MCF 10A (cell line): ENCODE measurements around the gene USP40. TPM values are rescaled to one million over a fixed set of nuclear protein-coding genes. Genes with fewer than 3 reads are reported as not detected.

Source experiments
- BruUV-seq: library from RNA; stranded (reverse); fragments of 400-500 nt; replicated peaks from 2 replicates; lab custom pipeline; 2021; lab: Mats Ljungman, UMichigan
- CTCF ChIA-PET: fragments of 300-600 bp; sonication (Branson Sonifier 250); formaldehyde crosslinking; extraction: SDS; loops from one replicate; lab custom pipeline; 2021; ENCODE audit warnings: antibody characterized with exemption, inconsistent platforms; lab: Yijun Ruan, JAX
- POLR2A ChIA-PET: fragments of 300-600, 350-650 bp; sonication (Branson Sonifier 250); formaldehyde crosslinking; extraction: SDS; loops from one replicate; lab custom pipeline; 2020; ENCODE audit warnings: antibody characterized with exemption, inconsistent platforms; lab: Yijun Ruan, JAX
- DNase-seq: peaks from one replicate; pipeline ENCODE4 v3.0.0-alpha.2; 2018; ENCODE audit not compliant: unreplicated experiment
- H3K27ac Mint-ChIP-seq: one replicate; pipeline ENCODE4 v1.8.0; 2022; ENCODE audit warnings: mild to moderate bottlenecking, low read depth, mixed read lengths; ENCODE audit not compliant: unreplicated experiment
- H3K27me3 Mint-ChIP-seq: one replicate; pipeline ENCODE4 v1.8.0; 2022; ENCODE audit warnings: mixed read lengths; ENCODE audit not compliant: insufficient read depth, unreplicated experiment
- H3K36me3 Mint-ChIP-seq: one replicate; pipeline ENCODE4 v1.8.0; 2022; ENCODE audit warnings: mild to moderate bottlenecking, moderate library complexity, mixed read lengths; ENCODE audit not compliant: insufficient read depth, unreplicated experiment
- H3K4me1 Mint-ChIP-seq: one replicate; pipeline ENCODE4 v1.8.0; 2022; ENCODE audit warnings: mixed read lengths; ENCODE audit not compliant: insufficient read depth, unreplicated experiment
- H3K4me3 Mint-ChIP-seq: one replicate; pipeline ENCODE4 v1.8.0; 2022; ENCODE audit warnings: mild to moderate bottlenecking, moderate library complexity, mixed read lengths; ENCODE audit not compliant: unreplicated experiment
- H3K9me3 Mint-ChIP-seq: one replicate; pipeline ENCODE4 v1.8.0; 2022; ENCODE audit warnings: mixed read lengths; ENCODE audit not compliant: unreplicated experiment
- CTCF ChIP-seq: fragments of 200-600 bp; IDR thresholded peaks from one replicate; pipeline ENCODE4 v1.8.0; 2022; ENCODE audit warnings: antibody characterized with exemption, mild to moderate bottlenecking; ENCODE audit not compliant: unreplicated experiment
- intact Hi-C: fragments of 100-400 bp; cut with micrococcal nuclease; formaldehyde crosslinking; loops from 2 replicates; pipeline ENCODE4 v1.14.1; 2022
- total RNA-seq: library from RNA; stranded (reverse); gene quantifications from 2 replicates; pipeline ENCODE4 v1.2.3, GENCODE V29; 2022

The USP40 gene
- total RNA-seq, 1 experiment from 2014 or later, result 56.3 TPM

GRCh38 chr2:233428008-233428407, 138.6 kb downstream of the USP40 start:
- H3K4me3 Mint-ChIP-seq, result no peak overlapping the region
- ChIA-PET CTCF (interaction anchor here (1.2 kb wide), 1 partner anchor 24 kb away, joined by 10 read pairs; no protein-coding TSS in a partner anchor), POLR2A (no interaction called here)
- intact Hi-C loops, result no loop called here
- no peaks in the 10 kb centered on the region for H3K9me3 Mint-ChIP-seq
- H3K4me1 Mint-ChIP-seq, result peaks cover 36% of the 10 kb centered on the region
- no peak for TF ChIP-seq CTCF
- H3K27me3 Mint-ChIP-seq, result no peaks in the 10 kb centered on the region
- no peak overlapping the region for H3K27ac Mint-ChIP-seq
- no TSS peak for BruUV-seq
- DNase-seq, result no peak
- H3K36me3 Mint-ChIP-seq, result peaks cover 15% of the 10 kb centered on the region

- Mint-ChIP-seq H3K4me1 (peaks cover 44% of the 10 kb centered on the region), H3K27ac (peak overlapping the region; percentile 39), H3K36me3 (peaks cover 15% of the 10 kb centered on the region), H3K27me3 (no peaks in the 10 kb centered on the region), H3K9me3 (no peaks in the 10 kb centered on the region), H3K4me3 (no peak overlapping the region)
- BruUV-seq, result no TSS peak
- POLR2A ChIA-PET, result interaction anchor here (0.6 to 7.0 kb wide), 2 partner anchors 13 to 175 kb away, joined by 3 to 80 read pairs; partner anchors contain the start of gene ATG16L1
- intact Hi-C loops, result loop anchor here (2.0 kb wide), 1 partner anchor 14 kb away; no protein-coding TSS in a partner anchor
- TF ChIP-seq CTCF, result no peak
- peak; percentile 78 for DNase-seq
- CTCF ChIA-PET, result interaction anchor here (0.6 to 1.7 kb wide), 5 partner anchors 12 to 486 kb away, joined by 3 to 8 read pairs (median 3); no protein-coding TSS in a partner anchor
Measured at GRCh38 chr2:233426619-233427342, 139.8 kb downstream of the USP40 start.

Other genes starting within 250 kb of the USP40 start
- gene DGKD, start 212.3 kb downstream of the USP40 start, total RNA-seq, result 55.7 and 59.1 TPM in 2 replicates
- not detected in 2 replicates for gene UGT1A8, start 50.9 kb upstream of the USP40 start, total RNA-seq
- gene UGT1A10, start 69.7 kb upstream of the USP40 start, total RNA-seq, result not detected in 2 replicates
- gene UGT1A9, start 105.1 kb upstream of the USP40 start, total RNA-seq, result not detected in 2 replicates
- gene UGT1A7, start 115.1 kb upstream of the USP40 start, total RNA-seq, result not detected in 2 replicates
- gene UGT1A6, start 126.1 kb upstream of the USP40 start, total RNA-seq, result 0.79 TPM in 1 of 2 replicates, not detected in the other
- not detected in 2 replicates for gene UGT1A5, start 146.1 kb upstream of the USP40 start, total RNA-seq
- gene UGT1A4, start 152.0 kb upstream of the USP40 start, total RNA-seq, result 0.12 TPM in 1 of 2 replicates, not detected in the other
- not detected in 2 replicates for gene UGT1A3, start 162.3 kb upstream of the USP40 start, total RNA-seq
- gene UGT1A1, start 193.5 kb upstream of the USP40 start, total RNA-seq, result not detected in 2 replicates
- not detected in 2 replicates for gene MROH2A, start 211.5 kb upstream of the USP40 start, total RNA-seq